Raji (cell line): ENCODE data around the gene TMEFF1.

Experiments
- POLR2A ChIP-seq: IDR thresholded peaks from 2 replicates; pipeline ENCODE4 v1.6.1; 2011; ENCODE audit warnings: low read depth, low read length, control low read depth; ENCODE audit not compliant: insufficient read depth

TMEFF1 gene

DNA sequence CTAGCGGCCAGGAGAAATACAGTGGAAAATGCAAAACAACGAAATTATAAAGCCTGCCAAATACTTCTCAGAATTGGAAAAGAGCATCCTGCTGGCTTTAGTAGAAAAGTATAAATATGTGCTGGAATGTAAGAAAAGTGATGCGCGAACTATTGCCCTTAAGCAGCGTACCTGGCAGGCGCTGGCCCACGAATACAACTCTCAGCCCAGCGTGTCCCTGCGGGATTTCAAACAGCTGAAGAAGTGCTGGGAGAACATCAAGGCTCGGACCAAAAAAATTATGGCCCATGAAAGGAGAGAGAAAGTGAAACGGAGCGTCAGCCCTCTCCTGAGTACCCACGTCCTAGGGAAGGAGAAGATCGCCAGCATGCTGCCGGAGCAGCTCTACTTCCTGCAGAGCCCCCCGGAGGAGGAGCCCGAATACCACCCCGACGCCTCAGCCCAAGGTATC, 31.0 kb upstream of the TMEFF1 start:
- TF ChIP-seq POLR2A = no peak

- TF ChIP-seq POLR2A = no peak
These were observed 28.9 kb upstream of the TMEFF1 start for GRCh38 chr9:100443781-100444768.

GRCh38 chr9:100445161-100445902, 27.6 kb upstream of the TMEFF1 start:
- no peak for TF ChIP-seq POLR2A

- no peak for TF ChIP-seq POLR2A
These were observed 26.9 kb upstream of the TMEFF1 start for GRCh38 chr9:100445903-100446549.

- TF ChIP-seq POLR2A = no peak
These were observed 25.9 kb upstream of the TMEFF1 start for GRCh38 chr9:100447041-100447440.

DNA sequence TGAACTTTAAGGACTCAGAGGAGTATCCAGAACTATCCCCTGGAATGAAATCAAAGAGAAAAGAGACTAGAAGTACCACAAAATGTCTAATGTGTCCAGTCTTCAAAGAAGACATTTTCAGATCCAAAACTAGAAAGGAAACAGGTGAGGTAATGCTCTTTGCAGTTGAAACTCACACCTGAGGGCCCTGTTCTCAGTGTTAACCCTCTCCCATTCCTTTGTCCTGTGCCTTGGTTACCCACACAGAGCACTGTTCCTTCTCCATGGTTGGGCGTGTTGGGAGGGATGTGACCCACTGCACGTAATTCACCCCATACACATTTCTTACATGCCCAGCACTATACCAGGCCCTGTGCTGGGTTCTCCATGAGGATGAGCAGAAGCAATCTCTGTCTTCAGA, 24.7 kb upstream of the TMEFF1 start:
- TF ChIP-seq POLR2A = no peak

- TF ChIP-seq POLR2A = no peak
These were observed 23.5 kb upstream of the TMEFF1 start for GRCh38 chr9:100449420-100449819.

GRCh38 chr9:100452894-100453293, 20.1 kb upstream of the TMEFF1 start:
- TF ChIP-seq POLR2A = no peak

- no peak for TF ChIP-seq POLR2A
These were observed 17.5 kb upstream of the TMEFF1 start for GRCh38 chr9:100455470-100455869.

DNA sequence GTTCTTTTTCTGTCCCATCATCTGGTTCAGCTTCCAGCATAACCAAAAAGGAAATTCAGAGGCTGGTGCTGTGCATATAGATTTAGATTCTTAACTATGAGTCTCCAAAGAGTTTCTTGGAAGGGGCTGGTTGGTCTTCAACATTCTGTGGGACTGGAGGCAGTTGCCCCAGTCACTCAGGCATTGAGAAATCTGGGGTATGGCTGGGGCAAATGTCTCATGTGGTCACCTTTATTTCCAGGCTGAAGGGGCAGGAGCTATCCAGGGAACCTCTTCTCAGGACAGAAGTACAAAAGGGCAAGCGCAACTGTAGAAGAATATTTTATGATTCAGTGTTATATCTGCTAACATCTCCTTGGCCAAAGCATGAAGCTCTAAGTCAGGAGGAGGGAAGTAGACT, 15.4 kb upstream of the TMEFF1 start:
- TF ChIP-seq POLR2A = no peak

GRCh38 chr9:100459963-100460362, 13.0 kb upstream of the TMEFF1 start:
- no peak for TF ChIP-seq POLR2A

DNA sequence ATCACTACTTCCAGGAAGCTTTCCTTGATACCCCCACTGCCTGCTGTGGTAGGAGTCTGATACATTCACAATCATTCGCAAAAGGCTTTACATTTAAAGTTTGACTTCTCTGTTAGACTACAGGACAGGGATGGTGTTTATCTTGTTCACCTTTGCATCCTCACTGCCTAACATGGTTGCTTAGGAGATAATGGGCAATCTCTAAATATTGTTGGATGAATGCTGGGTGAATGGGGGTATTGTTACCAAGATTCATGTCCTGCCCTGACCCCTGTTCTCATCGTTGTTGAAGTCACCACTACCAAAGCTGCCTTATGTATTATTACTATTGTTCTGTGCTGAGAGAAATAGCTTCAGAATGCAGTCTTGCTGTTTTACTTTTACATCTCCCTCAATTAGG, 7.7 kb upstream of the TMEFF1 start:
- no peak for TF ChIP-seq POLR2A

DNA sequence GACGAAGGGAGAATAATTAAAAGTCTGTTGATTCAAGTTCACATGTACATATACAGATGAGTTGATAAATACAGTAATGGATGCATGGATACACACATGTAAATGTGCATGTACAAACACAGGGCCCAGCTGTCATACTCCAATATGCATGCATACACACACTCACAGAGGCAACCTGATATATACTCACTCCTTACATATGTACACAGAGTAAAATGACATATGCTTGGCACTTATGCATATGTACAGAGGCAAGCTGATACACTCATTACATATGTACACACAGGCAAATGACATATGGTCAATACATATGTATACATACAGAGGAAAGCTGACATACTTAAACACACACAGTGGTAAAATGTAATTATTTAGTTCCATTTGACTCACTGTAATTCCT, 7.2 kb upstream of the TMEFF1 start:
- no peak for TF ChIP-seq POLR2A

- no peak for TF ChIP-seq POLR2A
These were observed 6.6 kb upstream of the TMEFF1 start for GRCh38 chr9:100466171-100466828.

- TF ChIP-seq POLR2A = no peak
These were observed 6.1 kb upstream of the TMEFF1 start for GRCh38 chr9:100466829-100467221.

DNA sequence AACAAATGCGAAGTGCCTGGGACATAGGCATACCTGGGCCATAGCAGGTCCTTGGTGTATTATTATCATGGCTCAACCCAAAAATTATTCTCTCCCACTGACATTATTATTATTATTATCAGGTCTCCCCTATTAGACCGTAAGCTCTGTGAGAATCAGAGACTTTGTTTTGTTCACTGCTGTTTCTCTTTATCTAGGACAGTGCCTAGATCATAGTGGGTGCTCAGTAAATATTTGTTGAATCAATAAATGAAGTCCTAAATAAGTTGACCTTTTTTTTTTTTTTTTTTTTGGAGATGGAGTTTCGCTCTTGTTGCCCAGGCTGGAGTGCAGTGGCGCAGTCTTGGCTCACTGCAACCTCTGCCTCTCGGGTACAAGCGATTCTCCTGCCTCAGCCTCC, 4.9 kb upstream of the TMEFF1 start:
- TF ChIP-seq POLR2A = no peak

- no peak for TF ChIP-seq POLR2A
These were observed 681 bp upstream of the TMEFF1 start for GRCh38 chr9:100472268-100472667.
